Activated T-helper 17 cell treated with anti-CD3 and anti-CD28 coated beads, Interleukin-2, amount 50 U/mL, for 72 hours (primary cell): ENCODE measurements around the gene RIN3. TPM values are rescaled to one million over a fixed set of nuclear protein-coding genes. Genes with fewer than 3 reads are reported as not detected.
A peak's percentile ranks its signal among the peaks of the same experiment; 100 is the strongest.

Experiments
- ATAC-seq: fragments of 150-1000 bp; cut with Tn5 transposase; replicated peaks from 2 replicates; pipeline ENCODE4 v1.10.0; 2021; ENCODE audit warnings: mild to moderate bottlenecking, moderate library complexity
- H3K27ac Mint-ChIP-seq: one replicate; pipeline ENCODE4 v1.8.0; 2022; ENCODE audit warnings: mixed read lengths
- H3K27me3 Mint-ChIP-seq: one replicate; pipeline ENCODE4 v1.8.0; 2022; ENCODE audit warnings: mixed read lengths
- H3K36me3 Mint-ChIP-seq: one replicate; pipeline ENCODE4 v1.8.0; 2022; ENCODE audit warnings: low read depth, mild to moderate bottlenecking, mixed read lengths
- H3K4me1 Mint-ChIP-seq: one replicate; pipeline ENCODE4 v1.8.0; 2022; ENCODE audit warnings: mixed read lengths
- H3K4me3 Mint-ChIP-seq: one replicate; pipeline ENCODE4 v1.8.0; 2022; ENCODE audit warnings: mild to moderate bottlenecking, mixed read lengths
- H3K9me3 Mint-ChIP-seq: one replicate; pipeline ENCODE4 v1.8.0; 2022; ENCODE audit warnings: mixed read lengths
- total RNA-seq, 2 donors: library from RNA; stranded (reverse); gene quantifications; one replicate each; pipeline ENCODE4 v1.2.3, GENCODE V29; 2022

The RIN3 gene
- total RNA-seq, 2 donors from 2014 or later, result 14.1 to 24.1 TPM

GRCh38 chr14:92512807-92513203 is 776 bp upstream of the RIN3 start:
- H3K36me3 Mint-ChIP-seq, result no peaks in the 10 kb centered on the region
- peaks cover 1% of the 10 kb centered on the region for H3K4me1 Mint-ChIP-seq
- no peaks in the 10 kb centered on the region for H3K9me3 Mint-ChIP-seq
- no peak for ATAC-seq
- H3K27me3 Mint-ChIP-seq, result no peaks in the 10 kb centered on the region
- H3K4me3 Mint-ChIP-seq, result peak overlapping the region; percentile 48
- H3K27ac Mint-ChIP-seq, result no peak overlapping the region

- Mint-ChIP-seq H3K9me3 (no peaks in the 10 kb centered on the region), H3K27me3 (no peaks in the 10 kb centered on the region), H3K4me1 (peaks cover 6% of the 10 kb centered on the region), H3K4me3 (peak overlapping the region; percentile 48), H3K27ac (no peak overlapping the region), H3K36me3 (no peaks in the 10 kb centered on the region)
- peak; percentile 43 for ATAC-seq
Observed at GRCh38 chr14:92513966-92514843, 624 bp downstream of the RIN3 start.

GRCh38 chr14:92514844-92515514 is 1.4 kb downstream of the RIN3 start:
- peak overlapping the region; percentile 48 for H3K4me3 Mint-ChIP-seq
- no peaks in the 10 kb centered on the region for H3K36me3 Mint-ChIP-seq
- H3K27me3 Mint-ChIP-seq, result no peaks in the 10 kb centered on the region
- ATAC-seq, result no peak
- no peak overlapping the region for H3K27ac Mint-ChIP-seq
- H3K4me1 Mint-ChIP-seq, result peaks cover 6% of the 10 kb centered on the region
- H3K9me3 Mint-ChIP-seq, result no peaks in the 10 kb centered on the region

- Mint-ChIP-seq H3K9me3 (no peaks in the 10 kb centered on the region), H3K27ac (peak overlapping the region; percentile 48), H3K27me3 (no peaks in the 10 kb centered on the region), H3K4me1 (peaks cover 6% of the 10 kb centered on the region), H3K36me3 (no peaks in the 10 kb centered on the region), H3K4me3 (peak overlapping the region; percentile 48)
- ATAC-seq, result no peak
Observed at GRCh38 chr14:92515546-92516343, 2.2 kb downstream of the RIN3 start.

- Mint-ChIP-seq H3K4me1 (peaks cover 6% of the 10 kb centered on the region), H3K9me3 (no peaks in the 10 kb centered on the region), H3K27ac (no peak overlapping the region), H3K36me3 (no peaks in the 10 kb centered on the region), H3K4me3 (peak overlapping the region; percentile 8), H3K27me3 (no peaks in the 10 kb centered on the region)
- ATAC-seq, result no peak
Observed at GRCh38 chr14:92516344-92516965, 2.9 kb downstream of the RIN3 start.

- no peak overlapping the region for H3K27ac Mint-ChIP-seq
Observed at GRCh38 chr14:92516966-92517506, 3.5 kb downstream of the RIN3 start.

GRCh38 chr14:92517761-92518160 is 4.2 kb downstream of the RIN3 start:
- no peak for ATAC-seq
- Mint-ChIP-seq H3K4me1 (peaks cover 6% of the 10 kb centered on the region), H3K36me3 (no peaks in the 10 kb centered on the region), H3K27me3 (no peaks in the 10 kb centered on the region), H3K27ac (peak overlapping the region; percentile 2), H3K4me3 (no peak overlapping the region), H3K9me3 (no peaks in the 10 kb centered on the region)

More at GRCh38 chr14:92516966-92517506, 3.5 kb downstream of the RIN3 start:
- Mint-ChIP-seq H3K9me3 (no peaks in the 10 kb centered on the region), H3K4me3 (peak overlapping the region; percentile 8), H3K27me3 (no peaks in the 10 kb centered on the region), H3K36me3 (no peaks in the 10 kb centered on the region), H3K4me1 (peaks cover 6% of the 10 kb centered on the region)
- no peak for ATAC-seq

GRCh38 chr14:92519246-92520101 is 5.9 kb downstream of the RIN3 start:
- Mint-ChIP-seq H3K27ac (peak overlapping the region; percentile 2), H3K4me3 (no peak overlapping the region)
- peak; percentile 41 for ATAC-seq

GRCh38 chr14:92520102-92521057 is 6.8 kb downstream of the RIN3 start:
- Mint-ChIP-seq H3K4me1 (peaks cover 6% of the 10 kb centered on the region), H3K4me3 (no peak overlapping the region)
- ATAC-seq, result peak; percentile 64

More at GRCh38 chr14:92519246-92520101, 5.9 kb downstream of the RIN3 start:
- Mint-ChIP-seq H3K4me1 (peaks cover 6% of the 10 kb centered on the region), H3K36me3 (no peaks in the 10 kb centered on the region), H3K9me3 (no peaks in the 10 kb centered on the region), H3K27me3 (no peaks in the 10 kb centered on the region)

GRCh38 chr14:92521058-92521415 is 7.5 kb downstream of the RIN3 start:
- H3K27ac Mint-ChIP-seq, result no peak overlapping the region
- H3K4me1 Mint-ChIP-seq, result peaks cover 6% of the 10 kb centered on the region
- no peak for ATAC-seq
- H3K4me3 Mint-ChIP-seq, result no peak overlapping the region
- no peaks in the 10 kb centered on the region for H3K36me3 Mint-ChIP-seq
- no peaks in the 10 kb centered on the region for H3K27me3 Mint-ChIP-seq
- no peaks in the 10 kb centered on the region for H3K9me3 Mint-ChIP-seq

More at GRCh38 chr14:92520102-92521057, 6.8 kb downstream of the RIN3 start:
- Mint-ChIP-seq H3K36me3 (no peaks in the 10 kb centered on the region), H3K27ac (no peak overlapping the region), H3K9me3 (no peaks in the 10 kb centered on the region), H3K27me3 (no peaks in the 10 kb centered on the region)

GRCh38 chr14:92523752-92524151 is 10.2 kb downstream of the RIN3 start:
- Mint-ChIP-seq H3K9me3 (no peaks in the 10 kb centered on the region), H3K27ac (no peak overlapping the region), H3K4me1 (no peaks in the 10 kb centered on the region), H3K4me3 (no peak overlapping the region), H3K36me3 (no peaks in the 10 kb centered on the region), H3K27me3 (no peaks in the 10 kb centered on the region)
- no peak for ATAC-seq

GRCh38 chr14:92524602-92525185 is 11.1 kb downstream of the RIN3 start:
- no peak for ATAC-seq
- Mint-ChIP-seq H3K4me1 (peaks cover under 1% of the 10 kb centered on the region), H3K27ac (no peak overlapping the region)

More at GRCh38 chr14:92524602-92525185, 11.1 kb downstream of the RIN3 start:
- H3K4me3 Mint-ChIP-seq, result no peak overlapping the region
- H3K9me3 Mint-ChIP-seq, result no peaks in the 10 kb centered on the region
- H3K36me3 Mint-ChIP-seq, result no peaks in the 10 kb centered on the region
- no peaks in the 10 kb centered on the region for H3K27me3 Mint-ChIP-seq
